SK-N-SH treated with all-trans-retinoic acid at 6 μM for 48 hours (cell line): ENCODE measurements around the gene HGD.

ENCODE experiments used
- ATAC-seq: fragments of 200-7000 bp; cut with Tn5 transposase; 3 replicates; pipeline ENCODE4 v1.9.1; 2020; ENCODE audit warnings: mild to moderate bottlenecking, moderate library complexity
- ARNTL ChIP-seq: fragments of 450-650 bp; formaldehyde crosslinking; IDR thresholded peaks from 2 replicates; pipeline ENCODE4 v1.5.0; 2020; ENCODE audit warnings: low read depth, mild to moderate bottlenecking, moderate library complexity, borderline replicate concordance
- CREB5 ChIP-seq: fragments of 250-450 bp; sonication (Bioruptor Pico); IDR thresholded peaks from 2 replicates; pipeline ENCODE4 v1.5.1; 2020; ENCODE audit warnings: low read depth, mild to moderate bottlenecking, moderate library complexity
- CSDC2 ChIP-seq: fragments of 250-450 bp; sonication (Bioruptor Pico); IDR thresholded peaks from 2 replicates; pipeline ENCODE4 v1.5.0; 2020; ENCODE audit warnings: mild to moderate bottlenecking, moderate library complexity
- GLIS3 ChIP-seq: fragments of 250-450 bp; sonication (Bioruptor Pico); IDR thresholded peaks from 2 replicates; pipeline ENCODE4 v1.5.0; 2020; ENCODE audit warnings: mild to moderate bottlenecking, moderate library complexity
- ISL1 ChIP-seq: fragments of 250-450 bp; sonication (Bioruptor Pico); IDR thresholded peaks from 2 replicates; pipeline ENCODE4 v2.1.2; 2022; ENCODE audit warnings: mild to moderate bottlenecking, moderate library complexity
- OSR1 ChIP-seq: fragments of 250-450 bp; sonication (Bioruptor Pico); IDR thresholded peaks from 2 replicates; pipeline ENCODE4 v1.8.0; 2022; ENCODE audit warnings: moderate library complexity, mild to moderate bottlenecking, inconsistent platforms
- PATZ1 ChIP-seq: fragments of 250-450 bp; sonication (Bioruptor Pico); IDR thresholded peaks from 2 replicates; pipeline ENCODE4 v1.8.0; 2020; ENCODE audit warnings: mild to moderate bottlenecking, moderate library complexity, borderline replicate concordance
- RARB ChIP-seq: fragments of 250-450 bp; sonication (Bioruptor Pico); IDR thresholded peaks from 2 replicates; pipeline ENCODE4 v1.8.0; 2021; ENCODE audit warnings: mild to moderate bottlenecking, moderate library complexity
- TCF4 ChIP-seq: fragments of 250-450 bp; sonication (Bioruptor Pico); IDR thresholded peaks from 2 replicates; pipeline ENCODE4 v1.8.0; 2021; ENCODE audit warnings: mild to moderate bottlenecking, moderate library complexity, borderline replicate concordance
- TOX ChIP-seq: fragments of 250-450 bp; sonication (Bioruptor Pico); IDR thresholded peaks from 2 replicates; pipeline ENCODE4 v1.8.0; 2021; ENCODE audit warnings: mild to moderate bottlenecking, moderate library complexity, borderline replicate concordance
- TSHZ2 ChIP-seq: fragments of 250-450 bp; sonication (Bioruptor Pico); IDR thresholded peaks from 2 replicates; pipeline ENCODE4 v1.5.0; 2020; ENCODE audit warnings: mild to moderate bottlenecking, moderate library complexity
- ZC3H10 ChIP-seq: fragments of 250-450 bp; sonication (Bioruptor Pico); IDR thresholded peaks from 2 replicates; pipeline ENCODE4 v1.5.1; 2021; ENCODE audit warnings: mild to moderate bottlenecking, moderate library complexity
- ZFP3 ChIP-seq: fragments of 250-450 bp; sonication (Bioruptor Pico); IDR thresholded peaks from 2 replicates; pipeline ENCODE4 v1.5.0; 2020; ENCODE audit warnings: mild to moderate bottlenecking, moderate library complexity
- ZFP30 ChIP-seq: fragments of 450-650 bp; formaldehyde crosslinking; IDR thresholded peaks from 2 replicates; pipeline ENCODE4 v1.5.0; 2022; ENCODE audit warnings: mild to moderate bottlenecking, moderate library complexity
- ZNF565 ChIP-seq: fragments of 450-650 bp; formaldehyde crosslinking; conservative IDR thresholded peaks from 2 replicates; pipeline ENCODE4 v1.5.0; 2020; ENCODE audit warnings: low read depth, mild to moderate bottlenecking, moderate library complexity
- ZNF70 ChIP-seq: fragments of 450-650 bp; formaldehyde crosslinking; IDR thresholded peaks from 2 replicates; pipeline ENCODE4 v1.5.0; 2020; ENCODE audit warnings: mild to moderate bottlenecking, moderate library complexity
- ZNF8 ChIP-seq: fragments of 450-650 bp; formaldehyde crosslinking; IDR thresholded peaks from 2 replicates; pipeline ENCODE4 v1.5.0; 2020; ENCODE audit warnings: mild to moderate bottlenecking, moderate library complexity
- TF ChIP-seq, protein P1 (sequence below): fragments of 250-450 bp; sonication (Bioruptor Pico); IDR thresholded peaks from 2 replicates; pipeline ENCODE4 v1.5.1; 2021; ENCODE audit warnings: mild to moderate bottlenecking, moderate library complexity
- TF ChIP-seq, protein P2 (sequence below): fragments of 250-450 bp; sonication (Bioruptor Pico); IDR thresholded peaks from 2 replicates; pipeline ENCODE4 v1.8.0; 2021; ENCODE audit warnings: low read depth, mild to moderate bottlenecking, moderate library complexity, borderline replicate concordance

Gene HGD

GRCh38 chr3:120604382-120604781, 77.7 kb downstream of the HGD start:
- TF ChIP-seq TOX (CRISPR knock-in tag), result no peak
- no peak for TF ChIP-seq ARNTL (CRISPR knock-in tag)
- TF ChIP-seq CSDC2 (CRISPR knock-in tag), result no peak
- no peak for TF ChIP-seq ZNF70 (CRISPR knock-in tag)
- no peak for TF ChIP-seq ZNF565
- no peak for TF ChIP-seq ZFP30
- TF ChIP-seq CREB5 (CRISPR knock-in tag), result no peak
- no peak for TF ChIP-seq TCF4
- TF ChIP-seq ISL1 (CRISPR knock-in tag), result no peak
- TF ChIP-seq, protein P1, sequence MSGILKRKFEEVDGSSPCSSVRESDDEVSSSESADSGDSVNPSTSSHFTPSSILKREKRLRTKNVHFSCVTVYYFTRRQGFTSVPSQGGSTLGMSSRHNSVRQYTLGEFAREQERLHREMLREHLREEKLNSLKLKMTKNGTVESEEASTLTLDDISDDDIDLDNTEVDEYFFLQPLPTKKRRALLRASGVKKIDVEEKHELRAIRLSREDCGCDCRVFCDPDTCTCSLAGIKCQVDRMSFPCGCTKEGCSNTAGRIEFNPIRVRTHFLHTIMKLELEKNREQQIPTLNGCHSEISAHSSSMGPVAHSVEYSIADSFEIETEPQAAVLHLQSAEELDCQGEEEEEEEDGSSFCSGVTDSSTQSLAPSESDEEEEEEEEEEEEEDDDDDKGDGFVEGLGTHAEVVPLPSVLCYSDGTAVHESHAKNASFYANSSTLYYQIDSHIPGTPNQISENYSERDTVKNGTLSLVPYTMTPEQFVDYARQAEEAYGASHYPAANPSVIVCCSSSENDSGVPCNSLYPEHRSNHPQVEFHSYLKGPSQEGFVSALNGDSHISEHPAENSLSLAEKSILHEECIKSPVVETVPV (CRISPR knock-in tag), result no peak
- TF ChIP-seq RARB (CRISPR knock-in tag), result no peak
- TF ChIP-seq, protein P2, sequence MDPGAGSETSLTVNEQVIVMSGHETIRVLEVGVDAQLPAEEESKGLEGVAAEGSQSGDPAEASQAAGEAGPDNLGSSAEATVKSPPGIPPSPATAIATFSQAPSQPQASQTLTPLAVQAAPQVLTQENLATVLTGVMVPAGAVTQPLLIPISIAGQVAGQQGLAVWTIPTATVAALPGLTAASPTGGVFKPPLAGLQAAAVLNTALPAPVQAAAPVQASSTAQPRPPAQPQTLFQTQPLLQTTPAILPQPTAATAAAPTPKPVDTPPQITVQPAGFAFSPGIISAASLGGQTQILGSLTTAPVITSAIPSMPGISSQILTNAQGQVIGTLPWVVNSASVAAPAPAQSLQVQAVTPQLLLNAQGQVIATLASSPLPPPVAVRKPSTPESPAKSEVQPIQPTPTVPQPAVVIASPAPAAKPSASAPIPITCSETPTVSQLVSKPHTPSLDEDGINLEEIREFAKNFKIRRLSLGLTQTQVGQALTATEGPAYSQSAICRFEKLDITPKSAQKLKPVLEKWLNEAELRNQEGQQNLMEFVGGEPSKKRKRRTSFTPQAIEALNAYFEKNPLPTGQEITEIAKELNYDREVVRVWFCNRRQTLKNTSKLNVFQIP, result no peak
- no peak for TF ChIP-seq ZC3H10 (CRISPR knock-in tag)
- TF ChIP-seq ZNF8 (CRISPR knock-in tag), result no peak
- TF ChIP-seq OSR1 (CRISPR knock-in tag), result no peak
- no peak; the same call in 2 of the 3 replicates for ATAC-seq

DNA sequence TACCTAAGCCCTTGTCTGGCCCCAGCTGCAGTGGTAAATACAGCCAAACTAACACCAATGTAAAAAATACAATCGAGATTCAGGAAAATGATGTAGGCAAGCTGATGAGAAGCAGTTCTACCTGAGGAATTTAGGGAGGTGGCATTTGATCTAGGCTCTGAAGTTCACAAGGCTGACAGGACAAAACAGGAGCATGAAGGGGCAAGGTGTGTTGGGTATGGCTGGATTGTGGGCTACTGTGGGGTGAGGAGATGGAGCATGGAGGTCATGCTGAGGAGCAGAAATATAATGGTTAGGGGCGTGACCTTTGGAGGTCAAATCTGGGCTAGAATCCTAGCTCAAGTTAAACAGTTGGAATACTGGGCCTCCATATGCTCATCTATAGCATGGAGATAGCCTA, 79.4 kb downstream of the HGD start:
- TF ChIP-seq TSHZ2, result no peak
- TF ChIP-seq GLIS3 (CRISPR knock-in tag), result no peak
- no peak for TF ChIP-seq ARNTL (CRISPR knock-in tag)
- TF ChIP-seq ZC3H10 (CRISPR knock-in tag), result no peak
- TF ChIP-seq CSDC2 (CRISPR knock-in tag), result no peak
- TF ChIP-seq TCF4, result no peak
- TF ChIP-seq ZFP3 (CRISPR knock-in tag), result no peak
- no peak for TF ChIP-seq TOX (CRISPR knock-in tag)
- TF ChIP-seq OSR1 (CRISPR knock-in tag), result no peak
- TF ChIP-seq PATZ1 (CRISPR knock-in tag), result no peak
- no peak for TF ChIP-seq ISL1 (CRISPR knock-in tag)
- TF ChIP-seq, all 23 proteins: peak for 0
- no peak for ATAC-seq

DNA sequence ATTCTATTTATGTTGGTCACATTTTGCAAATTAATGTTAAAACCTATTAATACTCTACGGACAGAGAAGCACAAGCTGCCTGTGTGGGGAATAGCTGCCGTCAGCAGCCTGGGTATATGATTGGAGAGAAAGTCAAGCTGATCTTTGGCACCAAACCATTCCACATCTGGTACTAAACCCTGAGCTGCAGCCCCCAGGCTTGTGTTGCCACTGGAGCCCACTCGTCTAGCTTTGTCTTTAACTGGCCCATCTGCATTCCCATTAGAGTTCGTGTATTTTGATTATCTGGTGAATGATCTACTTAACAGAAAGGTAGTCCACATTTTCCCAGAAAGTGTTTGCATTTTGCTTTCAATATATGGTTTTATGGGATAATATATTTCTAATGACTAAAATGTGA, 80.5 kb downstream of the HGD start:
- ATAC-seq, result no peak; the same call in 2 of the 3 replicates
- TF ChIP-seq TSHZ2, result peak; percentile 25; the same call in 1 of the 2 replicates
- no peak for TF ChIP-seq ISL1 (CRISPR knock-in tag)
- peak; percentile 29; the same call in 1 of the 2 replicates for TF ChIP-seq TCF4
